SU-DHL-6 (cell line): ENCODE measurements around the gene KIF1A.
"Not testable (repeated sequence)": the region's sequence is repeated elsewhere in the genome, so short reads cannot be mapped to it uniquely, and the experiment has no call there.

Source experiments
- H2AFZ ChIP-seq: fragments of 200-600 bp; sonication (generic); 2 replicates; pipeline ENCODE4 v1.6.1; 2014; ENCODE audit warnings: low read depth, mild to moderate bottlenecking, moderate library complexity, mixed read lengths, antibody characterized with exemption, low read length; ENCODE audit not compliant: severe bottlenecking
- H3F3A ChIP-seq: fragments of 200-600 bp; shearing (Covaris generic); 2 replicates; pipeline ENCODE4 v1.6.0; 2016; ENCODE audit warnings: antibody characterized with exemption, mild to moderate bottlenecking; ENCODE audit not compliant: insufficient read depth
- H3K27ac ChIP-seq: fragments of 200-600 bp; sonication (generic); 2 replicates; pipeline ENCODE4 v1.5.1; 2016; ENCODE audit warnings: low read depth, mild to moderate bottlenecking, low read length, moderate library complexity, mixed read lengths
- H3K27me3 ChIP-seq: fragments of 200-600 bp; sonication (generic), shearing (Covaris generic); 2 replicates; pipeline ENCODE4 v1.6.0; 2014; ENCODE audit warnings: mild to moderate bottlenecking, low read length
- H3K36me3 ChIP-seq: fragments of 200-600 bp; sonication (generic); 2 replicates; pipeline ENCODE4 v1.6.1; 2014; ENCODE audit warnings: mild to moderate bottlenecking, low read length, mixed read lengths
- H3K4me2 ChIP-seq: fragments of 300-600, 200-600 bp; shearing (Covaris generic), sonication (generic); 2 replicates; pipeline ENCODE4 v1.6.0; 2014; ENCODE audit warnings: low read length, low read depth, mild to moderate bottlenecking; ENCODE audit not compliant: poor library complexity, severe bottlenecking
- H3K4me3 ChIP-seq: fragments of 200-600 bp; sonication (generic); 2 replicates; pipeline ENCODE4 v1.5.1; 2014; ENCODE audit warnings: antibody characterized with exemption, low read length, mild to moderate bottlenecking, mixed read lengths; ENCODE audit not compliant: insufficient read depth, poor library complexity, severe bottlenecking
- H3K79me2 ChIP-seq: fragments of 200-600 bp; sonication (generic); 2 replicates; pipeline ENCODE4 v1.6.1; 2014; ENCODE audit warnings: mild to moderate bottlenecking, low read length, moderate library complexity; ENCODE audit not compliant: insufficient read depth
- H3K9ac ChIP-seq: fragments of 200-600 bp; sonication (generic); 2 replicates; pipeline ENCODE4 v1.7.0; 2014; ENCODE audit warnings: mild to moderate bottlenecking, low read length
- H3K9me2 ChIP-seq: fragments of 200-600 bp; sonication (generic); replicated peaks from 2 replicates; pipeline ENCODE4 v1.6.1; 2014; ENCODE audit warnings: low read length; ENCODE audit not compliant: insufficient read depth
- H3K9me3 ChIP-seq: fragments of 200-600 bp; sonication (generic); 2 replicates; pipeline ENCODE4 v1.6.1; 2014; ENCODE audit warnings: low read length, mixed read lengths; ENCODE audit not compliant: insufficient read depth
- H4K20me1 ChIP-seq: fragments of 200-600 bp; sonication (generic); 2 replicates; pipeline ENCODE4 v1.6.1; 2014; ENCODE audit warnings: low read depth, mild to moderate bottlenecking, antibody characterized with exemption, low read length, moderate library complexity, mixed read lengths
- EZH2phosphoT487 ChIP-seq: fragments of 200-600 bp; sonication (generic), shearing (Covaris generic); conservative IDR thresholded peaks from 2 replicates; pipeline ENCODE4 v1.6.1; 2018; ENCODE audit warnings: mild to moderate bottlenecking, antibody characterized with exemption, low read length, moderate library complexity, mixed read lengths
- TF ChIP-seq, protein P1 (sequence below): fragments of 200-600 bp; sonication (generic); IDR thresholded peaks from one replicate; pipeline ENCODE4 v1.5.1; 2017; ENCODE audit warnings: antibody characterized with exemption, mild to moderate bottlenecking, low read length, moderate library complexity; ENCODE audit not compliant: insufficient read depth, poor library complexity, severe bottlenecking

The KIF1A gene

GRCh38 chr2:240781471-240782220 lies 38.4 kb downstream of the KIF1A start:
- TF ChIP-seq, protein P1, sequence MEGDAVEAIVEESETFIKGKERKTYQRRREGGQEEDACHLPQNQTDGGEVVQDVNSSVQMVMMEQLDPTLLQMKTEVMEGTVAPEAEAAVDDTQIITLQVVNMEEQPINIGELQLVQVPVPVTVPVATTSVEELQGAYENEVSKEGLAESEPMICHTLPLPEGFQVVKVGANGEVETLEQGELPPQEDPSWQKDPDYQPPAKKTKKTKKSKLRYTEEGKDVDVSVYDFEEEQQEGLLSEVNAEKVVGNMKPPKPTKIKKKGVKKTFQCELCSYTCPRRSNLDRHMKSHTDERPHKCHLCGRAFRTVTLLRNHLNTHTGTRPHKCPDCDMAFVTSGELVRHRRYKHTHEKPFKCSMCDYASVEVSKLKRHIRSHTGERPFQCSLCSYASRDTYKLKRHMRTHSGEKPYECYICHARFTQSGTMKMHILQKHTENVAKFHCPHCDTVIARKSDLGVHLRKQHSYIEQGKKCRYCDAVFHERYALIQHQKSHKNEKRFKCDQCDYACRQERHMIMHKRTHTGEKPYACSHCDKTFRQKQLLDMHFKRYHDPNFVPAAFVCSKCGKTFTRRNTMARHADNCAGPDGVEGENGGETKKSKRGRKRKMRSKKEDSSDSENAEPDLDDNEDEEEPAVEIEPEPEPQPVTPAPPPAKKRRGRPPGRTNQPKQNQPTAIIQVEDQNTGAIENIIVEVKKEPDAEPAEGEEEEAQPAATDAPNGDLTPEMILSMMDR = no peak
- TF ChIP-seq EZH2phosphoT487 = no peak
- Histone ChIP-seq H3K79me2 (no peaks in the 10 kb centered on the region), H3K27ac (no peak overlapping the region), H3K4me3 (no peak overlapping the region), H3K27me3 (no peaks in the 10 kb centered on the region), H3F3A (no peaks in the 10 kb centered on the region), H3K4me2 (no peak overlapping the region), H3K36me3 (no peaks in the 10 kb centered on the region), H4K20me1 (no peaks in the 10 kb centered on the region), H2AFZ (no peak overlapping the region), H3K9ac (no peak overlapping the region), H3K9me3 (no peaks in the 10 kb centered on the region), H3K9me2 (no peaks in the 10 kb centered on the region)

DNA sequence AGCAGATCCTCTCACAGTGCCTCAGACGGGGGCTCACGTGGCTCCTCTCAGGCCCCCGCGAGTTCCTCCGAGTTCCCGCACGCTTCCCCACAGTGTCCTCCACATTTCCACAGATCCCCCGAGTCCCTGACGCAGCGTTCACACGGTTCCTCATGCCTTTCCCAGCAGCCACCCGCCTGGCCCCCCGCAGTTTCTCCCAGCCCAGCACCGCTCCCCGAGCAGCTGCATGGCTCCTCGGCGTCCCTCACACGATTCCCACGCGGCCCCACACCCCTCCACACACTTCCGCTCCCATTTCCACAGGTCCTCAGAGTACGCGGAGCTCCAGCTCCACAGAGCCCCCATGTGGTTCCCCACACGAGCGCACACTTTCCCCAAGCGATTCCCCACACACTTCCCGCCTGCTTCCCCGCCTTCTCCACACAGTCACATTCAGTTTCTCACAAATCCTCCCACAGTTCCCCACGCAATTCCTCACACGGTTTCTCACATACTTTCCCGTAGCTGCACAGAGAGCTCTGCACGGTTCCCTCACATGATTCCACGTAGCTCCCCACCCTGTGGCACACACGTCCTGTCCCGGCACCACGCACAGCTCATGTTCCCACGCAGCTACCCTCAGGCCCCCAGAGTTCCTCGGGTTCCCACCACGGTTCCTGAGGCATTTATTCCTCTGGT lies 39.9 kb downstream of the KIF1A start:
- Histone ChIP-seq H3F3A (no peaks in the 10 kb centered on the region), H3K9me2 (no peaks in the 10 kb centered on the region), H3K9me3 (no peaks in the 10 kb centered on the region), H3K27me3 (no peaks in the 10 kb centered on the region), H3K4me2 (no peak overlapping the region), H3K9ac (no peak overlapping the region), H4K20me1 (no peaks in the 10 kb centered on the region), H3K4me3 (no peak overlapping the region), H3K27ac (no peak overlapping the region), H2AFZ (no peak overlapping the region), H3K36me3 (no peaks in the 10 kb centered on the region), H3K79me2 (no peaks in the 10 kb centered on the region)
- TF ChIP-seq, protein P1 = no peak
- no peak for TF ChIP-seq EZH2phosphoT487

- not testable (repeated sequence) for H2AFZ ChIP-seq, H3K4me2 ChIP-seq, H3F3A ChIP-seq, H3K9ac ChIP-seq, H3K9me2 ChIP-seq, H3K36me3 ChIP-seq, H3K9me3 ChIP-seq, H3K27ac ChIP-seq, H4K20me1 ChIP-seq, H3K4me3 ChIP-seq, H3K79me2 ChIP-seq, H3K27me3 ChIP-seq
Observed at GRCh38 chr2:240779250-240779832, 40.7 kb downstream of the KIF1A start.

DNA sequence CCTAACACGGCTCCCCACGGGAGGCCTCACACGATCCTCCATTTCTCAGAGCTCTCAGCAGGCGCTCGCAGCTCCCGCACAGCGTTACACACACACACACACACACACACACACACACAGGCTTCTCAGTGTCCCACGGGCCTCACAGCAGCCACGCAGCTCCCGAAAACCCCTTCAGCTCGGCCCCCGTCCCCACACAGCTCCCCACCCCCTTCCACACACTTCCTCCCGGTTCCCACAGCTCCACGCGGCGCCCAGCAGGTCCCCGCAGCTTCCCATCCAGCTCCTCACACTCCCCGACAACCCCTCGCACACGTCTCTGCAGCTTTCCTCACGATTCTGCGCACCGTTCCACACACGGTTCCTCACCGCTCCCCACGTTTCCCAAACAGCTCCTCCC lies 41.6 kb downstream of the KIF1A start:
- Histone ChIP-seq H3K27me3 (no peaks in the 10 kb centered on the region), H3K9me3 (no peaks in the 10 kb centered on the region), H2AFZ (no peak overlapping the region), H3K79me2 (no peaks in the 10 kb centered on the region), H3K9me2 (no peaks in the 10 kb centered on the region), H3K4me3 (no peak overlapping the region), H3K36me3 (no peaks in the 10 kb centered on the region), H3K9ac (no peak overlapping the region), H4K20me1 (no peaks in the 10 kb centered on the region), H3K27ac (no peak overlapping the region), H3F3A (no peaks in the 10 kb centered on the region), H3K4me2 (no peak overlapping the region)
- TF ChIP-seq, protein P1 = no peak
- TF ChIP-seq EZH2phosphoT487 = no peak
